GM06990 (cell line): ENCODE measurements around the gene PNPLA7.

Experiments used
- DNase-seq: peaks from one replicate; pipeline ENCODE4 v3.0.0-alpha.2; 2011; ENCODE audit not compliant: insufficient read length; ENCODE audit errors: extremely low read depth
- H3K27me3 ChIP-seq: replicated peaks from 2 replicates; pipeline ENCODE4 v1.6.0; 2011; ENCODE audit warnings: low read length; ENCODE audit not compliant: control insufficient read depth, insufficient read depth
- H3K36me3 ChIP-seq: 2 replicates; pipeline ENCODE4 v1.5.1; 2011; ENCODE audit warnings: low read length; ENCODE audit not compliant: control insufficient read depth, insufficient read depth
- H3K4me3 ChIP-seq: replicated peaks from 2 replicates; pipeline ENCODE4 v1.5.1; 2011; ENCODE audit warnings: low read depth, mild to moderate bottlenecking, control low read depth, low read length
- TF ChIP-seq, protein P1 (sequence below): IDR thresholded peaks from 2 replicates; pipeline ENCODE4 v1.5.1; 2011; ENCODE audit warnings: low read length, control low read depth, mild to moderate bottlenecking, inconsistent platforms; ENCODE audit not compliant: insufficient read depth, poor library complexity, severe bottlenecking

The PNPLA7 gene

DNA sequence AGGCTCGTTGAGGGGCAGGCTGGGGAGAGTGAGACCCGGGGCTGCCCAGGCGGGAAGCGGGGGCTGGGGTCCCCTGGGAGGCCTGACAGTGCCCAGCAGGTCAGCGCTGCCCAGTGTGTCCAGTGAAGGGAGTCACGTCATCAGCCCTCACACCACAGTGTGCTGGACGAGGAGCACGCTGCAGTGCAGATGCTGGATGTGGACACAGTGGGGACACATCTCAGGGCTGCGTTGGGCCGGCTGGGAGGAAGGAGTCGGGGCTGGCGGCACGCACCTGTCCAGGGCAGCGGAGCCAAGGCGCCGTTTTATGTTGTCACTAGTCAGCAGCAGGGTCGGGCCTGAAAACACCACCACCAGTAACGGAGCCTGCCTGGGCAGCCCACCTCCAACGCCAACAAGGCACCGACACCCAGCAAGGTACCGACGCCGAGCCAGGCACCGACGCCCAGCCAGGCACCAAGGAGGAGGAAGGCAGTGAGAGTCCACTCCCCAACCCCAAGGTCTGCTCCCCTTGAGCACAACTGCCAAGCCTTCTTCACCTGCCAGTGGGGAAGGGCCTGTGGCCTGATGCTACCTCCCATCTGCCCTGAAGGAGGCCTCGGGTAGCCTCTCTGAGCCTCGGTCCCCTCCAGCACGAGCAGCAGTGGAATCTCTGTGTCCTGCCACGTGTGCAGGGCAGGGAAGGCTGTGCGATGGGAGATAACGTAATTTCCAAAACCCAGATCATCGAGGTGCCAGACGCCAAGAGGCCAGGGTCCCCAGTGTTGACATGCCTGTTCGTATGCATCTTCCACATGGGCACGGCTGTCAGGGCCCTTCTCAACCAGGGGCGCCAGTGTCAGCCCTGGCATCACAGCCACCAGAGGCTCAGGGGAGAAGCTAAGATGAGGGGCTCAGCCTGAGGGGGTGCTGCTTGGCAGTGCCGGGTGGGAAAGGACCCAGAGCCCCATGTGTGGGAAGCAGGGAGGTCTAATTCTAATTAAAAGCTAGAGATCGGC is 69.2 kb downstream of the PNPLA7 start:
- no peaks in the 10 kb centered on the region for H3K27me3 ChIP-seq
- TF ChIP-seq, protein P1, sequence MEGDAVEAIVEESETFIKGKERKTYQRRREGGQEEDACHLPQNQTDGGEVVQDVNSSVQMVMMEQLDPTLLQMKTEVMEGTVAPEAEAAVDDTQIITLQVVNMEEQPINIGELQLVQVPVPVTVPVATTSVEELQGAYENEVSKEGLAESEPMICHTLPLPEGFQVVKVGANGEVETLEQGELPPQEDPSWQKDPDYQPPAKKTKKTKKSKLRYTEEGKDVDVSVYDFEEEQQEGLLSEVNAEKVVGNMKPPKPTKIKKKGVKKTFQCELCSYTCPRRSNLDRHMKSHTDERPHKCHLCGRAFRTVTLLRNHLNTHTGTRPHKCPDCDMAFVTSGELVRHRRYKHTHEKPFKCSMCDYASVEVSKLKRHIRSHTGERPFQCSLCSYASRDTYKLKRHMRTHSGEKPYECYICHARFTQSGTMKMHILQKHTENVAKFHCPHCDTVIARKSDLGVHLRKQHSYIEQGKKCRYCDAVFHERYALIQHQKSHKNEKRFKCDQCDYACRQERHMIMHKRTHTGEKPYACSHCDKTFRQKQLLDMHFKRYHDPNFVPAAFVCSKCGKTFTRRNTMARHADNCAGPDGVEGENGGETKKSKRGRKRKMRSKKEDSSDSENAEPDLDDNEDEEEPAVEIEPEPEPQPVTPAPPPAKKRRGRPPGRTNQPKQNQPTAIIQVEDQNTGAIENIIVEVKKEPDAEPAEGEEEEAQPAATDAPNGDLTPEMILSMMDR: no peak
- H3K36me3 ChIP-seq: no peaks in the 10 kb centered on the region
- no peak for DNase-seq
- no peak overlapping the region for H3K4me3 ChIP-seq

- TF ChIP-seq, protein P1: no peak
- Histone ChIP-seq H3K4me3 (no peak overlapping the region), H3K36me3 (no peaks in the 10 kb centered on the region), H3K27me3 (no peaks in the 10 kb centered on the region)
- DNase-seq: no peak
Observed at GRCh38 chr9:137479892-137480685, 70.1 kb downstream of the PNPLA7 start.

- no peaks in the 10 kb centered on the region for H3K27me3 ChIP-seq
- no peak for DNase-seq
- H3K36me3 ChIP-seq: no peaks in the 10 kb centered on the region
- H3K4me3 ChIP-seq: no peak overlapping the region
- TF ChIP-seq, protein P1: no peak
Observed at GRCh38 chr9:137478962-137479861, 71.0 kb downstream of the PNPLA7 start.

DNA sequence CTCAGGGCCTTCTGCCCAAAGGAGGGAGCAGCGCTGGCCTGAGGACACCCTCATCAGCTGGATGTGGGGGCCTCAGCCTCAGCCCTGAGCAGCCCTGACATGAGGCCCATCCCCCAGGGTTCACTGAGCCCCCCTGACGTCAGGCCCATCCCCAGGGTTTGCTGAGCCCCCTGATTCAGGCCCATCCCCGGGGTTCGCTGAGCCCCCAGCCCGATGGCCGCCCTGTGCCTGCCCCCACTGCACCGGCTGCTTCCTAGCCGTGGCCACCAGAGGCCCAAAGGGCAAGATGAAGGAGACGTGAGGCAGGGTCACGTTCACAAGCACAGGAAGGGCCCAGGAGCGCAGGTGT is 71.6 kb downstream of the PNPLA7 start:
- DNase-seq: no peak
- H3K4me3 ChIP-seq: no peak overlapping the region
- TF ChIP-seq, protein P1: no peak
- H3K27me3 ChIP-seq: no peaks in the 10 kb centered on the region
- no peaks in the 10 kb centered on the region for H3K36me3 ChIP-seq
